ENCODE data around the gene NUTF2.

Gene NUTF2

DNA sequence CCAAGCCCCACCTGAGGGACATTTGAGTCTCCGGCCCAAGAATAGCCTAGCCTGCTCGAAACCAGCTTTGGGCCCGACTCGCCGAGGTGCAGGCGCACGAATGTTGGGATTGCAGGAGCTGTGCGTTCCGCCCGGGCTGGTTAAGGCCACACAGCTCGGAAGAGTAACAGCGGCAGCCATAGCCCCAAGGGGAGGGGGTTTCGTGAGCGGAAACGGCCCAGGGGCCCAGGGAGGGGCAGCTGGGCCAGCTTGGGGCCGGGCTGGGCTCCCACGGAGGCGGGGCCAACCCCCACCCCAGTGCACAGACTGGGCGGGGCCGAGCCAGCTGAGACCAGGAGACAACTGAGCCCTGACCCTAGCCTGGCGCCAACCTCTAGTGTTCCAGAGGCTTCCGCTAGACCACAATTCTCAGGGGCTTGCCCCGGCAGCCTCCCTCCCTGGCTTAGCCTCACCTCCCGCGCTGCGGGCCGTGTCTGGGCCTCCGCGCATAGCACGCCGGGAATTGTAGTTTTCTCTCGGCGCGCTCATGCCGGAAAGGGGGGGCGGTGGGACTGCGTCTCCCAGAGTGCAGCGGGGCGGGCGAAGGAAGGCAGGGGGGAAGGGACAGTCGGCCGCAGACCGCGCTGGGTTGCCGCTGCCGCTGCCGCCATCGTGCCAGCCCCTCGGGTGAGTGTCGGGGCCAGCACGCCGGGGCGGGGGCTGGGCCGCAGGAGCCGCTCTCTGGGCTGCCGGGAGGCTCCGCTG is at the start of gene NUTF2:
Gene NUTF2, plus strand, starts transcription at position 614 of the 744 bp plus-strand sequence. CDS start 18,198 bp downstream, outside the sequence.
- in situ Hi-C loops (cut with MboI; ENCODE audit: low sequenced_read_pairs): no loop called here

DNA sequence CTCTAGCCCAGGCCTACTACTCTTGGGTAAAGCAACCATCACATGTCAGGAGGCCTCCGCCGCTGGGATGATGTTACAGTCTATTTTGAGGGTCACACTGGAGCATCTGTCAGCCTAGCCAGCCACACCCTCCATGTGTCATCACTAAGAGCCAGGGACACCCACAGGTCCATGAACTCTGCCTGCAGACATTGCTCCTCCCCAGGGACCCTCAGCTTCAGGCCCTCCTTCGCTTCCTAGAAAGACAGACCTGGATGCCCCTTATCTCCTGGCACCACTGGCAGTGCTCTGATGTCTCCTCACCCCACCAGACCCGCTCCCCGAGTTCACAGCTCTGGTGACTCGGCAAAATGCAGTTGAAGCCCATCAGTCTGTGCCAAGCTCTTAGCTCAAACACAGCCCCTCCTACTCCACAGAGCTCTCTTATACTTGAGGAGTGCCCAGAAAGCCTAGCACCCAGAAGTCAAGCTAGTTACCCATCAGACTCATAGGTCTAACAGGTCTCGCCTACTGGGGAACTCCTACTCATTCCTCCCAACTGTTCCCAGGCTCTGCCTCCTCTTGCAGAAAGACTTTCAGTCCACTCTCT is 46.3 kb upstream of the NUTF2 start:
- in situ Hi-C loops (cut with MboI; ENCODE audit: low sequenced_read_pairs): no loop called here

DNA sequence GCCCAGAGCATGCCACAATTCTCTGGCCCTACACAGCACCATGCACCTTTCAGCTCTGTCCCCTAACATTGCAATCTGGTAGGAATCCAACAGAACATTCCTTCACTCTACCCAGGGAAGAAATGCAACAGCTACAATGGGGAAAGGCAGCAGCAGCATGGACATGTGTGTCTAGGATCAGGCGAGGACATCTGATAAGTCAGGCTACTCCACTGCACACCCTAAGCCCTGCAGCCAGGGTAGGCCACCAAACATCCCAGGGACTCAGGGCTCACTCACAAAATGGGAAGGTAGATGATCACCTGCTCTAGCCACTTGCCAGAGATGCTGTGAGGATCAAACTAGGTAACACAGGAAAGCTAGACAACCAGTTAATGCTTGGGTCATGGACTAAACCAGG is 45.5 kb upstream of the NUTF2 start:
- in situ Hi-C loops (cut with MboI; ENCODE audit: low sequenced_read_pairs): no loop called here

DNA sequence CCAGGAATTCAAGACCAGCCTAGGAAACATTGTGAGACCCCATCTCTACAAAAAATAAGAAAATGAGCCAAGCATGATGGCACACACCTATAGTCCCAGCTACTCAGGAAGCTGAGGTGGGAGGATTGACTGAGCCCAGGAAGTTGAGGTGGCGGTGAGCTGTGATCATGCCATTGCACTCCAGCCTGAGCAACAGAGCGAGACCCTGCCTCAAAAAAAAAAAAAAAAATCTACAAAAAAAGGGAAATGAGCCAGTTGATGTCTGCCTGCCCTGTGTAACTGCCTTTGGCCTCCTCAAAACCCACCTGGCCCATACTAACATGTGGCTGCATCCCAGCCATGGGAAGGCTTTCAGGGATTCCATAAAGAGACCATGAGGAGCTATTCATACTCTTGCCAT is 44.9 kb upstream of the NUTF2 start:
- in situ Hi-C loops (cut with MboI; ENCODE audit: low sequenced_read_pairs): no loop called here

DNA sequence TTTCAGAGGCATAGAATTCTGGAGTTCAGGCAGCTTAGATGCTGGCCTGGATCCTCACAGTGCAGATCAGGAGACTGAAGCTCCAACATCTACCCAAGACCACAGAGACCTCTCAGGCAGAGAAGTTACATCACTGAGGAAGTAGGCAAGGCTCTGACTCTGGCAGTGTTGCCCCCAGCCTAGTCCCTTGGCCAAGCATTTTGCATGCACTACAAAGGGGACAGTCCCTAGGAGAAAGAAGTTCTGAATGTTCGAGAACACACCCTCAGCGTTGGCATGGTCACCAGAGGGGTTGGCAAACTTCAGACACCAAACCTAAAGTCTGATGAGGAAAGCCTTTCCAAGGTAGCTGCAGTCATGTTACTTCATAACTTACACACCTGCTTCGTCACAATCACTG is 42.8 kb upstream of the NUTF2 start:
- in situ Hi-C loops (cut with MboI; ENCODE audit: low sequenced_read_pairs): no loop called here

DNA sequence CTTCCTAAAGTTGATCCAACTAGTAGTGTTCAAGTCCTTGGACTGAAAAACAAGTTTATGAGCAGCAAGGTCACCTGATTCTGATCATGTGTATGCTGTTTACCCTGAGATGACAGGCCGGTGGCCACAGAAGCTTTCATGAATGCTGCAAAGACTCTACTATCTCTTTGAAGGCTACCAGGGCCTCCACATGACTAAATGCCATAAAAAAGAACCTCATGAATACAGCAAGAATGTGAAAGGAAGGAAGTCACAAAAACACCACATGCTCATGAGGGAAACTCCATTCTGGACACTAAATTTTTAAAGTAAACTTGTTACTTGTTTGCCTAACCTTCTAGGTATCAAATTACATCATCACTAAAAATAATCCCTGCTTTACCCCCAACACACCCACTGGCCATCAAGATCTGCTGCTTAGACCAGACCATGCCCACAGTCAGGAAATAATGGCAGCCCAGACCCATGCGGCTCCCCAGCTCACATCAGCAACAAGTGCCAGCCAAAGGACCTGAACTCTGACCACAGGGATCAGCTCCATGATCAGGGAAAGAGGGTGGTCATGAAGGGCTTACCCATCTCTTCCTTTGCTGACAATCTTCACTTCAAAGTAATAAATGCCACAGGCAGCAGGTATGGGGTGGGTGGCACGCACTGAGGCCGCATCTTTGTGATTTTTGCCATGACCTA is 41.7 kb upstream of the NUTF2 start:
- in situ Hi-C loops (cut with MboI; ENCODE audit: low sequenced_read_pairs): no loop called here

DNA sequence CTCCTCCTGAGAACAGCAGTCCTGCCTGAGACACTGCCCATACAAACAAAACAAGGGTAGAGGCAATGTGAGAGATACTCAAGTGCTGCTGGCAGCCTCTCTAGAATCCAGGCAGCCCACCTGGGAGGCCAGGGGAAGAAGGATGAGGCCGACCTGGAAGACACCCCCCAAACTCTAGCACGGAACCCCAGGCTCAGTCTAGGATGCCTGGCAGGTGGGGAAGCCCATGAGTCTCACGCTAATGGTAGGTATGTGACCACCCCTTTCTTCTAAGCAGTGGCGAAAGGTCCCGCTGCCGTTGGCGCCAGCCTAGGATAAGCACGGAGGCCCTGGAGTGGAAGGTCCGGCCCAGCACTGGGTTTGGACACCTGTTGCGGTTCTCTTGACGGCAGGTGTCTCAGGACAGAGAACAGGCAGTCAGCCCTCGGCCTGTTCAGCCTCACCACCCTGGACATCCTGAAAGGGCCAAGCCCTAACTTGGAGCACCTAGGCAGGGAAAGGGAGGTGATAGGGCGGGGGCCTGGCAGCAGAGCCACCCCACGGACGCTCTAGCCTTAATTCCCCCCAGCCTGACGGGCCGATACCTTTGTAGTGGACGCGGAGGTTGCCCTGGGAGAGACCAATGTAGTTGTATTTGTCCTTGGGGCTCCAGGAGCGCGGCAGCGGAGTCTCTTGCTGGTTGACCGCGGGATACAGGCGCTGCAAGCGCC is 40.9 kb upstream of the NUTF2 start:
- in situ Hi-C loops (cut with MboI; ENCODE audit: low sequenced_read_pairs): no loop called here

DNA sequence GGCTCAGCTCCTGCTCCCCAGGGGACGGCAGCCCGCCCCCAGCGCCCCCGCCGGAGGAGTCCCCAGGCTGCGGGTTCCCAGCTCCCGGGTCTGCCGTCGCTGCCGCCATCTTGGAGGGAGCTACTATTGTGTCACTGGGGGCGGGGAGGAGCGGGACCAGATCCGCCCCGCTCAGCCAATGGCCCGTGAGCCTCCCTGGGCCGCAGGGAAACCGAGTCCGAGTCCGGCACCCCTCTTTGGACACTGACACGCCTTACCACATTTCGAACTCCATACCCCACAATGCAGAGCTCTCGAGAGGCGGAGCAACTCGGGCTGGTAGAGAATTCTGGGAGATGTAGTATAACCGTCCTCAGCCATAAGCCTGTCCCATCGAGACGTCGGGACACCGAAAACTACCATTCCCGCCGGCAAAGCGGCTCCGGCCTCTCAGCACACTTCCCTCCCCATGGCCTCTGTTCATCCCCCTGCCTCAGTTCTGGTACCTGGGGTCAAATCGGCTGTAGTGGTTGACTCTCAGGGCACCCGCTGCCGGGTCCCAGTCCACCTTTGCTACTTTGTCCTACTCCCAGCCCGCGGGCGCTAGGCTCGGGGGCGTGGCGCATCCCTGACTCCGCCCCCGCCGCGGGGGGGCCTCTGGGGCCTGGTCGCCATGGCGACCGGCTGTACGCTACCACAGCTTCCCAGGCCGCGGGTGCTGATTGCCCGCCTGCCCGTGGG is 40.1 kb upstream of the NUTF2 start, which contains the start of the genes RANBP10 and TSNAXIP1:
Gene RANBP10, minus strand, starts transcription at position 133 of the 720 bp plus-strand sequence. Its CDS starts 24 bp downstream, at position 109.
Gene TSNAXIP1, plus strand, starts transcription at position 462 of the 720 bp plus-strand sequence. CDS start 261 bp downstream, outside the sequence.
- in situ Hi-C loops (cut with MboI; ENCODE audit: low sequenced_read_pairs): no loop called here

DNA sequence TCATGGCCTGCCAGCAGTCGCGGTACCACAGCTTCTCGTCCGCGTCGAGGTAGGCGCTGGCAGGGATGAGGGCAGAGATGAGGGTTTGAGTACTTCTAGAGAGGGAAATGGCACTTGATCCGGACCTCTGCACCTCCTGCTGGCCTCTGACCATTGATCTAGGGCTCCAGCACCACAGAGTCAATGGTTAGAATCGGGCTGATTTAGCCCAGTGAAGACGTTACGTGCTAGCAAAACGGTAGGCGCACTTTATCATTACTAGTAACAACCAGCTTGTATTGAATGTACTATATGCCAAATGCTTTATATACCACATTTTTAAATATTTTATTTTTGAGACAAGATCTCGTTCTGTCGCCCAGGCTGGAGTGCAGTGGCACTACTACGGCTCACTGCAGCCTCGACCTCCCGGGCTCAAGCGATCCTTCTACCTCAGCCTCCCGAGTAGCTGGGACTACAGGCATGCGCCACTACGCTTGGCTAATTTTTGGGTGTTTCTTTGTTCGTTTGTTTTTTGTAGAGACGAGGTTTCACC is 39.5 kb upstream of the NUTF2 start:
- in situ Hi-C loops (cut with MboI; ENCODE audit: low sequenced_read_pairs): no loop called here

DNA sequence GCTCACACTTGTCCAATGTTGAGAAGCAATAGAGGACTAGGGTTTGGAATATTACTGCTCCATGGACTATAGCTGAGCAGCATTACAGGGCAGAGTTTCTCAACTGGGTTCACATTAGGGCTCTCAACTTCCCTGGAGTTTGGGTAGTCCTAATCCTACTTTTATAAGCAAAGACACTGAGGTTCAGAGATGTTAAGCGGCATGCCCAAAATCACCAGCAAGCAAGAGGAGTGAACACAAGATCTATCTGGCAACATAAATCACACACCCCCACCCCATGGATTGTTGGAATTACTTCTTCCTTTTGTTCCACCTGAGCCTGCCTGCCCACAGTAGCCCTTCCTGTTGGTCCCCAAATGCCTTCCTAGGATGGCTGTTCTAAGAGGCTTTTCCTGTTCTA is 34.8 kb upstream of the NUTF2 start:
- in situ Hi-C loops (cut with MboI; ENCODE audit: low sequenced_read_pairs): loop anchor here (10.0 kb wide), 1 partner anchor 233 kb away; no protein-coding TSS in a partner anchor

DNA sequence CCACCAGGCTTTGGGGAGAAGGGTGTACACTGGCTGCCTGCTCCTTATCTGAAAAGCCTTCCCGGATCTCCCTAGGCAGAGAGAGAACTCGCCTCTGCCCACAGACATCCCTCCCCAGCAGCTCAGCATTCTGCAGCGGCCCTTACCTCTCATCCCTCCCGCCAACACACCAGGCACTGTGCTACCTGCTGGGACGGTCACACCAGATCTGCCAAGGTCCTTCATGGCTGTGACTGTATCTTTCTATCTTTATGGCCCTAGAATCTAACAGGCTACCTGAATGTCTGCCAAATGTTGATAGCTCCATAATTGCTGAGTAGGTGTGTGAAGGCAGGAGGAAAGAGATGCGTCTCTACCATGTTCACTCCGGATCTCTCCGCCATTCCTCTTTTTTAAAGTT is 32.2 kb upstream of the NUTF2 start:
- in situ Hi-C loops (cut with MboI; ENCODE audit: low sequenced_read_pairs): loop anchor here (10.0 kb wide), 1 partner anchor 230 kb away; no protein-coding TSS in a partner anchor

DNA sequence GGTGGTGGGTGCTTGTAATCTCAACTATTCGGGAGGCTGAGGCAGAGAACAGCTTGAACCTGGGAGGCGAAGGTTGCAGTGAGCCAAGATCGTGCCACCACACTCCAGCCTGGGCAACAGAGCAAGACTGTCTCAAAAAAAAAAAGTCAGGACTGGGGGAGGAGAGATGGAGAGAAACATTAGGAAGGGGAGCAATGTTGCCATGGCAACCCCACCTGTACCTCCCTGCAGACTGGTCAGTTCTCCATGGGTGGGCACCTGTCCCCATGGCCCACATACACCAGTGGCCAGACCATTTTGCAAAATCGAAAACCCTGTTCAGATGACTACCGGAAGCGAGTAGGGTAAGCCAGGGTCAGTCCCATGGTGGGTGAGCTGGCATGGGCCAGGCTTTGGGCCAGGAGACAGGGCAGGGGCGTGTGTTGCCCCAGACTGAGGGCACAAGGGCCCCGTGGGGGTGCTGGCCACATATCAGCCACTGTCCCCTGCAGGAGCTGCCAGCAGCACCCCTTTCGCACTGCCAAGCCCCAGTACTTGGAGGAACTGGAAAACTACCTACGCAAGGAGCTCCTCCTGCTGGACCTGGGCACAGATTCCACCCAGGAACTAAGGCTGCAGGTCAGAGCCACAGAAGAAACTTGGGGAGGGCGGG is 26.0 kb upstream of the NUTF2 start:
- in situ Hi-C loops (cut with MboI; ENCODE audit: low sequenced_read_pairs): no loop called here

DNA sequence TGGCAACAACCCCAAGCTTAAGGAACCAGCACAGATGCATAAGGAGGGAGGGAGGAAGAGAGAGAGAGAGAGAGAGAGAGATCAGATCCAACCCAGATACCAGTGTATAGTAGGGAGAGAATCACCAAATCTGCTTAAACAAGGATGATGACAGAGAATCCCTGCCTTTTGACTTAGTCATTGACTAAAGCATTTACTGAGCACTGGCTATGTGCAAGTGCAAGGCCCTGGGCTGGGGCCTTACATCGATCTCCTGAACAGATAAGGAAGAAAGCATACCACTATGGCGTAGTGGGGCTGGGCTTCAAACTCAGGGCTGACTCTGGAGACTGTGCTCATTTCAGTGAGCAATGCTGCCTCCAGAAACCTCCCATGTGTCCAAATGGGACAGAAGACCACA is 24.2 kb upstream of the NUTF2 start:
- in situ Hi-C loops (cut with MboI; ENCODE audit: low sequenced_read_pairs): no loop called here

DNA sequence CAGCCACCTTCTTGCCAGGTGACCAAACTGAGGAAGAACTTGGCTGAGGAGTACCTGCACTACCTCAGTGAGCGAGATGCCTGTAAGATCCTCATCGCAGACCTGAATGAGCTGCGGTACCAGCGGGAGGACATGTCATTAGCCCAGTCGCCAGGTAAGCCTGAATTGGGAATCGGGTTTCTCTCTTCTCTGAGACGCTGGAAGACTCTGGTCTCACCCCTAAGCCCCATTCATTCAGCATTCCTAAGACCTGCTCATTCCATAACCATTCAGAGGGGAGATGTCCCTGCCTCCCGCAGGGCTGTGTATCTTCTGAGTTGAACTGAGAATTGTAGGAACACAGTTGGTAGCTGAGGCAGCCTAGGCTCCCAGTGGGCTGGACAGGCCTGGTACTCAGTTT is 21.6 kb upstream of the NUTF2 start:
- in situ Hi-C loops (cut with MboI; ENCODE audit: low sequenced_read_pairs): no loop called here

DNA sequence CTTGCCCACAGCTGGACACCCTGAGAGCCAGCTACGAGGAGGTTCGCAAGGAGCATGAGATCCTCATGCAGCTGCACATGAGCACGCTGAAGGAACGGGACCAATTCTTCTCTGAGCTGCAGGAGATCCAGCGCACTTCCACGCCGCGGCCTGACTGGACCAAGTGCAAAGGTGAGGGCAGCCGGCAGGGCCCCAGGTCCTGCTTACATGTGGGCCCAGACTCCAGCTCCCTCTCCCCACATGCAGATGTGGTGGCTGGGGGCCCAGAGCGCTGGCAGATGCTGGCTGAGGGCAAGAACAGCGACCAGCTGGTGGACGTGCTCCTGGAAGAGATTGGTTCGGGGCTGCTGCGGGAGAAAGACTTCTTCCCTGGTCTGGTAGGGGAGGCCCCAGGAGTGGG is 20.8 kb upstream of the NUTF2 start:
- in situ Hi-C loops (cut with MboI; ENCODE audit: low sequenced_read_pairs): no loop called here

DNA sequence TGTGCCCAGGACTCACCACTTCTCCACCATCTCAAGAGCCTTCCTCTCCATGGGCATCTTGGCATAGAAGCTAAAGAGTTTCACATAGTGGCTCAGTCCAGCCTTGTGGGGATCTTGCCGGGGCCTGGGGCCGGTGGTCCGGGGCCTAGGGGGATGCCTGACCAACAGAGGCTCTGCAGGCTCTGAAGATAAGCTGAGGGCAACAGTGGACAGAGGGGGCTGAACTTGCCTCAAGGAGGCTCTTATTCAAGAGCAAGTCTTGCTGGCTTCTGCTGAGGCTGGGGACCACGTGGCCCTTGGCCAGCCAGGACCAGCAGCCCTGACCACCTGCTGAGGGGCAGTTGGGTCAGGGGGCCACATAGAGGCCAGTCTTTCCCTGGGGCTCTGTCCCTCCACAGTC is 18.1 kb upstream of the NUTF2 start:
- in situ Hi-C loops (cut with MboI; ENCODE audit: low sequenced_read_pairs): no loop called here

DNA sequence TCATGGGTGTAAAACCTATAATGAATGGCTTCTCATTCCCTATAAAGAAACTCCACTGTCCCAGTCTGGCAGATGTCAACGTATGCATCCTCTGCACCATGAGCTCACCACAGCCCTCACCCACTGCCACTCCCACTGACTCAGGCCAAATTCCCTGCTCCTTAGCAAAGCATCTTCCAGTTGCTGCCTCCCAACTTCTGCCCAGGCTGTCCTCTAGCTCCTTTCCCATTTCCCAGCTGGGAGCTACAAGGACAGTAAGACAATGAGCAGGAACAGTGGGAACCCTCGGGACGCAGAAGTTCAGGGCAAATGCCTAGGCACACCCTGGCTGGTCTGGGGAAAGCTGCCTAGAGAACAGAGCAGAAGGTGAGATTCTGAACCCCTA is 13.7 kb upstream of the NUTF2 start:
- in situ Hi-C loops (cut with MboI; ENCODE audit: low sequenced_read_pairs): no loop called here

DNA sequence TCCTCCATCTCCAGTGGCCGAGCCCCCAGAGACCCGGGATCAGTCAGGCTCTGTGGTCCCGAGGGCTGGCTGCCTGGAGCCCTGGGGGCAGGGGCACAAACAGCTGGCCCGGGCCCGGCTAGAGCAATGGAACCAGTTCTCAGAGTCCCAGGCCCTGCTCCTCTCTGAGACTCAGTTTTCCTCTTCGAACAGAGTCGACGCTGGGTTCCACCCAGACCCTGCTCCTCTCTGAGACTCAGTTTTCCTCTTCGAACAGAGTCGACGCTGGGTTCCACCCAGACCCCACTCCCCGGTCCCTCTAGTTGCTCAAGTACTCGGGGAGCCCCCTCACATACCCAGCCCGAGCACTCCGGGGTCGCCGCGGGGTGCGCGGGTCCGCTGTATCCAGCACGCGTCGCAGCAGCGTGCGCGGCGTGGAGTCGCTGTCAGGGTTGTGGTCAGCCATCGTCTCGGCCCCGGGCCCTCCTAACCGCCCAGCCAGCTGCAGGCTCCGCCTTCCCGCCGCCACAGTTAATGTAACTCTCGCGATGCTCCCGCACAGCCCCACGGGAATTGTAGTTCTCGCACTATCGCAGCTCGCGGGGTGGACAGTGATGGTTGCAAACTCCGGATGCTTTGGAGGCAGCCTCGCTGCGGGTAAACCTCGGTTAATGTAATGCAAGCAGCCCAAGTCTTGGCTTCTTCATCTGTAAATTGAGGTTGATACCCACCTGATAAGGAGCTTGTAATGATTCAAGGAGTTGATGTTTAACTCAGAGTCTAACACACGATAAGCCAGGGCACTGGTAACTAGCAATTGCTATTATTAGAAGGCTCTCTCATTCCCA is 13.1 kb upstream of the NUTF2 start:
- in situ Hi-C loops (cut with MboI; ENCODE audit: low sequenced_read_pairs): no loop called here

DNA sequence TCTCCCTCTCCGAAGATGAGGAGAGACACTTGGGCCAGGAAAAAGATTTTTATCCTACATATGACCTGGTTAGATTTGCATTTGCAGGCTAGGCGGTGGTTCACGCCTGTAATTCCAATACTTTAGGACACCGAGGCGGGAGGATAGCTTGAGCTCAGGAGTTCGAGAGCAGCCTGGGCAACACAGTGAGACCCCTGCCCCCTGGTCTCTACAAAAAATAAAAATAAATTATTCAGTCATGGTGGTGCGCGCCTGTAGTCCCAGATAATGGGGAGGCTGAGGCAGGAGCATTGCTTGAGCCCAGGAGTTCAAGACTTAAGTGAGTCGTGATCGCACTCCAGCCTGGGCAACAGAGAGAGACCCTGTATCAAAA is 12.5 kb upstream of the NUTF2 start:
- in situ Hi-C loops (cut with MboI; ENCODE audit: low sequenced_read_pairs): no loop called here

Data from HL-60/S4 (cell line).